HUES64 (cell line): Measurements from ENCODE around the gene LPCAT3.

ENCODE experiments used
- H3K27ac ChIP-seq: 2 replicates; pipeline ENCODE4 v1.7.0; 2013; ENCODE audit warnings: low read depth, low read length, inconsistent platforms
- H3K27me3 ChIP-seq: 2 replicates; pipeline ENCODE4 v1.6.1; 2013; ENCODE audit warnings: mild to moderate bottlenecking, low read length; ENCODE audit not compliant: insufficient read depth
- H3K36me3 ChIP-seq: 2 replicates; pipeline ENCODE4 v1.6.1; 2013; ENCODE audit warnings: mild to moderate bottlenecking, low read length; ENCODE audit not compliant: insufficient read depth
- H3K4me1 ChIP-seq: 2 replicates; pipeline ENCODE4 v1.6.1; 2013; ENCODE audit warnings: mild to moderate bottlenecking, low read length, moderate library complexity; ENCODE audit not compliant: insufficient read depth
- H3K4me3 ChIP-seq: 2 replicates; pipeline ENCODE4 v1.5.1; 2013; ENCODE audit warnings: mild to moderate bottlenecking, low read length, moderate library complexity
- H3K9ac ChIP-seq: 2 replicates; pipeline ENCODE4 v1.6.1; 2013; ENCODE audit warnings: mild to moderate bottlenecking, low read depth, low read length
- H3K9me3 ChIP-seq: 2 replicates; pipeline ENCODE4 v1.6.1; 2013; ENCODE audit warnings: low read depth, low read length; ENCODE audit not compliant: insufficient read depth
- WGBS: fragments of 150-250, 120-280 bp; methylation state at CpG from one replicate; pipeline ENCODE4 v1.1.7; 2013; ENCODE audit warnings: missing lambda C conversion rate; 5-methylcytosine and 5-hydroxymethylcytosine counted together

Gene LPCAT3

DNA sequence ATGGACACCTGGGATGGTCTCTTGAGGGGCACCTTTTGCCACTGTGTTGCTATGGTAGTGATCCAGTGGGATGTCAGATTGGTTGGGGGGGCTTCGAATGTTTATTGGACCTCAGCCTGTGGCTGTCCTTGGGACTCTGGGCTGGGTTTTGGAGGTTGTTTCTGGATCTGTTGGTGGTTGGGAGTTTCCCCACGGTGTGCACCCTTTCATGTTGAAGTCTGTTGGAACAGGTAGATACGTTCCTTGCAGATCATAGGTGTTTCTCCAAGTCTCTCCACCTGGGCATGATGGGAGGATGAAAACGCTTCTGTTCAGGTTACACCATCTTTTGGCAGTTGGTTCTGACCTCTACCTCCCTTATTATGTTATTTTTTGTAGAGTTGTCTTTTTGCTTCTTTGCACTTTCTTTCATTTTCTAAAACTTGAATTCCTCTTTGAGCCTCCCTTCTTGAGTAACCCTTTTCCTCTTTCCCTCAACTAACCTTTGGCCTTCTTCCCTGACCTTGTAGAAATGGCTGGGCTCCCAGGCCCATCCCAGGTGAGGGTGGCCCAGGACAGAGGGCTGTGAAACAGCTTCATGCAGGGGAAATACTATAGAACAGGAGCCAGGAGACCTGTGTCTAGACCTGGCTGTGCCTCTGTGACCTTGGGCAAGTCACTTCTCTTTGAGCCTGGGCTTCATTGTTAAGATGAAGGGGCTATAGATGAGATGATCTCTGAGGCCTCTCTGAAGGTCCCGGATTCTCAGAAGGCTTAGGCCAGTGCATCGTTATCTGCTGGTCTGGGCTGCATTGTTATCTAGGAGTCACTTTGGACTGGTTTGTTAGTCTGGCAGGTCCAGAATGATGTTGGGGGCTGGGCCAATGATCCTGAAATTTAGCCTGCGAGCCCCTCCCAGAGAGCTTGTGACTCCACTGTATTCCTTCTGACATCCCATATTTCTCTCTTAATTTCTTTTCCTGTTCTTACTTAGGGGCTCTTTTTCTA lies 88.5 kb downstream of the LPCAT3 start:
- H3K9ac ChIP-seq, result peak overlapping the region; percentile 81; the same call in 1 of the 2 replicates
- H3K9me3 ChIP-seq, result no peaks in the 10 kb centered on the region
- WGBS, result 80% methylated on average over 6 of the region's 7 CpGs
- H3K27me3 ChIP-seq, result no peaks in the 10 kb centered on the region
- peaks cover 31% of the 10 kb centered on the region for H3K36me3 ChIP-seq
- peaks cover 28% of the 10 kb centered on the region for H3K4me1 ChIP-seq
- no peak overlapping the region for H3K27ac ChIP-seq
- peak overlapping the region; percentile 80 for H3K4me3 ChIP-seq

DNA sequence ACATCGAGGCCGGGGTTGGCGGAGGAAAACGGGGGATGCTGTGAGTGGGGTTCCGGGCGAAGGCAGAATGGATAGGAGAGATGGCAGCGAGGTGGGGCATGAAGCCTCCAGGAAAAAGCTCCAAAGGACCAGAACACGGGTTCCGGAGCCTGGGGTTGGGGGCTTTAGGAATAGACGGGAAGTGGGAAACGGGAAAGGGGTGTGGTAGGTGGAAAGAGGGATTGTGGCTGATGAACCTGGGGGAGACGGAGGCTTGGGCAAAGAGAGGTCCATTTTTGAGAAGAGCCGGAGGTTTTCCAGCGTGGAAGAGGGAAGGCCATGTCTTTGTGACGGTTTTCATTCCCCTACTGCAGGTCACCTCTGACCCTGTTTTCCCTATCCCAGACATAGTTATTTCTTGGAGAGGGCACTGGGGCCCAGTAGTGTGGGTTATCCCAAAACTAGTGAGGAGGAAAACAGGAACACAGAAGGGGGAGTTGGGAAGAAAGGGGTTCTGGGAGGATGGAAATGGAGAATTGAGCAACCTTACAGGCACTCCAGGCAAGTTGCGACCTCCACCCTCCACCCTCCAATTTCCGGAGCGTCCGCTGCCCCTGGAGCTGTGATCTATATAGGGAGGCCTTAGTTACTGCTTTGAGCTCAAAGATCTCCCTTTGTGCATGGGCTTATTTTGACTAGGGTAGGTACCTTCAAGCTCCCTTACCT lies 89.4 kb downstream of the LPCAT3 start:
- peak overlapping the region; percentile 80 for H3K4me3 ChIP-seq
- H3K27ac ChIP-seq, result peak overlapping the region; percentile 40
- H3K4me1 ChIP-seq, result peaks cover 32% of the 10 kb centered on the region
- WGBS, result 4% methylated on average over 18 of the region's 19 CpGs
- peaks cover 22% of the 10 kb centered on the region for H3K36me3 ChIP-seq
- H3K9ac ChIP-seq, result peak overlapping the region; percentile 81
- no peaks in the 10 kb centered on the region for H3K27me3 ChIP-seq
- H3K9me3 ChIP-seq, result no peaks in the 10 kb centered on the region

DNA sequence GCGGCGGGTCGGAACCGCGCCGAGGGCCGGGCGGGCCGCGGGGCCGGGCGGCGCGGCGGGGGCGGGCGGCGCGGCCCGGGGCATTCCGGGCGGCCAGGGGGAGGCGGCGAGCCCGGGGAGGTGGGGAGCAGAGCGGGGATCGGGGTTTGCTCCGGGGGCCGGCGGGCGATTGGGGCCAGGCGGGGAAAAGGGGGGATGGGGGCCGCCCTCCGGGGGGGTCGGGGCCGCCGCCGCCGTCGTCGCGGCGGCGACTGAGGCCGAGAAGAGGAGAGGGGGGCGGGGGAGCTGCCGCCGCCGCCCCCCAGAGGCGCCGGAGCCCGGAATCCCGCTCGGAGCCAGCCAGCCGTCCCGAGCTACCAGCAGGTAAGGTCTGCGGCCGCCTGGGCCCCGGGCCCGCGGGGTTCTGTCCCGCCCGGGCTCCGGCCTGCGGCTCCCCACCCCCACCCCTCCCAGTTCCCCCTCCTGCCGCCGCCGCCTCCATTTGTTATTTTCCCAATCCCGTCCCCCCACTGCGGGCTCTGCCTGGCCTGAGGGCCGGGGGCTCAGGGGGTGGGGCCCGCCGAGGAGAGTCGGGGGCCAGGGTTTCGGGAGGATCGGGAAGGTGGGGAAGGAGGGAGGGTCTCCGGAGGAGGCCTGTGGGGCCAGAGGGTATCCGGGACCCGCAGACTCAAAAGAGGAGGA lies 90.1 kb downstream of the LPCAT3 start:
- peak overlapping the region; percentile 40 for H3K27ac ChIP-seq
- WGBS, result under 1% methylated on average over 76 of the region's 79 CpGs
- peaks cover 32% of the 10 kb centered on the region for H3K4me1 ChIP-seq
- no peaks in the 10 kb centered on the region for H3K9me3 ChIP-seq
- H3K4me3 ChIP-seq, result peak overlapping the region; percentile 80
- peak overlapping the region; percentile 81 for H3K9ac ChIP-seq
- H3K27me3 ChIP-seq, result no peaks in the 10 kb centered on the region
- H3K36me3 ChIP-seq, result peaks cover 20% of the 10 kb centered on the region

- peak within 1 kb of the TSS; percentile 80 for H3K4me3 ChIP-seq
- peak within 1 kb of the TSS; percentile 93 for H3K27ac ChIP-seq
- WGBS, result under 1% methylated on average over 66 of the region's 66 CpGs
- no peaks in the 10 kb centered on the region for H3K9me3 ChIP-seq
- no peaks in the 10 kb centered on the region for H3K27me3 ChIP-seq
- H3K9ac ChIP-seq, result peak within 1 kb of the TSS; percentile 81
- peaks cover 32% of the 10 kb centered on the region for H3K4me1 ChIP-seq
- peaks cover 22% of the 10 kb centered on the region for H3K36me3 ChIP-seq
Measured at GRCh38 chr12:6927379-6928021, 90.8 kb downstream of the LPCAT3 start, which contains the start of gene ATN1. TSS of gene ATN1 (plus strand) at chr12:6927959. CDS start at chr12:6934002, 6,043 bp downstream.
